Right atrium auricular region (tissue), 2 donors: Measurements from ENCODE around the gene ST7. TPM values are rescaled to one million over a fixed set of nuclear protein-coding genes. Genes with fewer than 3 reads are reported as not detected.

Source experiments
- DNase-seq: peaks from one replicate; pipeline ENCODE4 v3.0.0-alpha.2; 2019; ENCODE audit warnings: low spot score
- H3K27ac ChIP-seq, 2 donors: fragments of 200-600 bp; sonication (generic); 1 replicate in 1 of 2; 2 replicates in 1 of 2; pipeline ENCODE4 v1.5.1; 2016 to 2019
- H3K27me3 ChIP-seq, 2 donors: fragments of 200-600 bp; sonication (generic); one replicate each; pipeline versions ENCODE4 v1.5.1 to v1.6.0; 2017 to 2019
- H3K36me3 ChIP-seq: fragments of 200-600 bp; sonication (generic); one replicate; pipeline ENCODE4 v1.5.1; 2016
- H3K4me1 ChIP-seq, 2 donors: fragments of 200-600 bp; sonication (generic); one replicate each; pipeline versions ENCODE4 v1.5.1 to v1.6.0; 2017 to 2019
- H3K4me3 ChIP-seq, 2 donors: fragments of 200-600 bp; sonication (generic); 1 replicate in 1 of 2; 2 replicates in 1 of 2; pipeline ENCODE4 v1.5.1; 2017 to 2019; ENCODE audit warnings: mild to moderate bottlenecking in 1 of 2, moderate library complexity in 1 of 2
- H3K9me3 ChIP-seq, 2 donors: fragments of 200-600 bp; sonication (generic); one replicate each; pipeline ENCODE4 v1.5.1; 2019
- CTCF ChIP-seq, 2 donors: fragments of 200-600 bp; sonication (generic); IDR thresholded peaks; one replicate each; pipeline ENCODE4 v1.5.1; 2019; ENCODE audit warnings: antibody characterized with exemption in 2 of 2
- total RNA-seq, 2 donors: library from RNA; depleted of rRNA; stranded (reverse); fragments of >200 nt; gene quantifications; one replicate each; pipeline ENCODE4 v1.1.0, GENCODE V29; 2016

ST7 gene
- total RNA-seq, 2 donors from 2014 or later: 45.4 to 48.1 TPM

GRCh38 chr7:117153016-117153545, 199.8 kb downstream of the ST7 start:
- H3K4me3 ChIP-seq: no peak overlapping the region
- H3K4me1 ChIP-seq: peaks cover 0 to 34% of the 10 kb centered on the region in 2 donors
- DNase-seq: no peak
- no peak overlapping the region for H3K27ac ChIP-seq
- no peaks in the 10 kb centered on the region for H3K36me3 ChIP-seq
- TF ChIP-seq CTCF (IDR thresholded peaks at IDR 0.05): no peak
- H3K27me3 ChIP-seq: no peaks in the 10 kb centered on the region
- no peaks in the 10 kb centered on the region for H3K9me3 ChIP-seq

- Histone ChIP-seq H3K27me3 (no peaks in the 10 kb centered on the region), H3K36me3 (no peaks in the 10 kb centered on the region), H3K27ac (no peak overlapping the region), H3K4me1 (peaks cover 0 to 40% of the 10 kb centered on the region in 2 donors), H3K4me3 (no peak overlapping the region), H3K9me3 (no peaks in the 10 kb centered on the region)
- DNase-seq: no peak
- TF ChIP-seq CTCF (IDR thresholded peaks at IDR 0.05): no peak
Observed at GRCh38 chr7:117154721-117155120, 201.4 kb downstream of the ST7 start.

GRCh38 chr7:117155694-117156093, 202.4 kb downstream of the ST7 start:
- H3K27ac ChIP-seq: no peak overlapping the region
- H3K4me1 ChIP-seq: peaks cover 0 to 40% of the 10 kb centered on the region in 2 donors
- no peak for DNase-seq
- H3K4me3 ChIP-seq: no peak overlapping the region
- H3K27me3 ChIP-seq: no peaks in the 10 kb centered on the region
- H3K9me3 ChIP-seq: no peaks in the 10 kb centered on the region
- TF ChIP-seq CTCF (IDR thresholded peaks at IDR 0.05): no peak
- no peaks in the 10 kb centered on the region for H3K36me3 ChIP-seq

- H3K4me1 ChIP-seq: peaks cover 0 to 36% of the 10 kb centered on the region in 2 donors
- peak overlapping the region in 1 of 2 donors; percentile 38 for H3K27ac ChIP-seq
- DNase-seq: peak; percentile 66
- H3K4me3 ChIP-seq: no peak overlapping the region
- H3K9me3 ChIP-seq: no peaks in the 10 kb centered on the region
- H3K27me3 ChIP-seq: no peaks in the 10 kb centered on the region
- TF ChIP-seq CTCF (IDR thresholded peaks at IDR 0.05): peak in 1 of 2 donors; percentile 51
- H3K36me3 ChIP-seq: no peaks in the 10 kb centered on the region
Observed at GRCh38 chr7:117157241-117158209, 204.2 kb downstream of the ST7 start.

- H3K9me3 ChIP-seq: no peaks in the 10 kb centered on the region
- TF ChIP-seq CTCF (IDR thresholded peaks at IDR 0.05): no peak
- H3K4me1 ChIP-seq: peaks cover 0 to 29% of the 10 kb centered on the region in 2 donors
- no peak overlapping the region for H3K27ac ChIP-seq
- DNase-seq: no peak
- H3K36me3 ChIP-seq: no peaks in the 10 kb centered on the region
- H3K4me3 ChIP-seq: no peak overlapping the region
- no peaks in the 10 kb centered on the region for H3K27me3 ChIP-seq
Observed at GRCh38 chr7:117158941-117159697, 205.8 kb downstream of the ST7 start.
